HEK293T (cell line): ENCODE data around the gene PPP6R2.

Experiments
- CTCF ChIA-PET: fragments of 350-600 bp; formaldehyde crosslinking; extraction: SDS; loops from one replicate; lab custom pipeline; 2021; ENCODE audit warnings: antibody characterized with exemption, inconsistent platforms; lab: Yijun Ruan, JAX
- POLR2A ChIA-PET: fragments of 350-600 bp; formaldehyde crosslinking; extraction: SDS; loops from one replicate; lab custom pipeline; 2020; ENCODE audit warnings: antibody characterized with exemption, inconsistent platforms; lab: Yijun Ruan, JAX
- DNase-seq: peaks from one replicate; pipeline ENCODE4 v3.0.0; 2012; ENCODE audit warnings: mixed read lengths; ENCODE audit errors: extremely low spot score
- ARNT ChIP-seq: fragments of 450-650 bp; IDR thresholded peaks from 2 replicates; pipeline ENCODE4 v1.6.1; 2017; ENCODE audit warnings: mild to moderate bottlenecking
- BHLHE40 ChIP-seq: fragments of 450-650 bp; IDR thresholded peaks from 2 replicates; pipeline ENCODE4 v1.6.1; 2016; ENCODE audit warnings: mild to moderate bottlenecking, moderate library complexity, borderline replicate concordance
- CTBP1 ChIP-seq: fragments of 450-650 bp; IDR thresholded peaks from 2 replicates; pipeline ENCODE4 v1.6.1; 2016; ENCODE audit warnings: borderline replicate concordance
- ELF4 ChIP-seq: fragments of 450-650 bp; IDR thresholded peaks from 2 replicates; pipeline ENCODE4 v1.6.1; 2017; ENCODE audit warnings: antibody characterized with exemption
- FOXA1 ChIP-seq: fragments of 450-650 bp; IDR thresholded peaks from 2 replicates; pipeline ENCODE4 v1.6.1; 2016; ENCODE audit warnings: mild to moderate bottlenecking
- FOXK2 ChIP-seq: fragments of 450-650 bp; IDR thresholded peaks from 2 replicates; pipeline ENCODE4 v1.6.1; 2016; ENCODE audit warnings: mild to moderate bottlenecking
- FOXM1 ChIP-seq: fragments of 450-650 bp; IDR thresholded peaks from 2 replicates; pipeline ENCODE4 v1.6.1; 2017; ENCODE audit warnings: mild to moderate bottlenecking, borderline replicate concordance
- HDGF ChIP-seq: fragments of 450-650 bp; IDR thresholded peaks from 2 replicates; pipeline ENCODE4 v1.6.1; 2017; ENCODE audit warnings: antibody characterized with exemption, borderline replicate concordance
- L3MBTL2 ChIP-seq: fragments of 450-650 bp; conservative IDR thresholded peaks from 2 replicates; pipeline ENCODE4 v1.6.1; 2016; ENCODE audit warnings: mild to moderate bottlenecking
- LEF1 ChIP-seq: fragments of 450-650 bp; IDR thresholded peaks from 2 replicates; pipeline ENCODE4 v1.6.1; 2017; ENCODE audit warnings: mild to moderate bottlenecking, borderline replicate concordance
- NFRKB ChIP-seq: fragments of 450-650 bp; IDR thresholded peaks from 2 replicates; pipeline ENCODE4 v1.6.1; 2016; ENCODE audit warnings: mild to moderate bottlenecking, moderate library complexity
- SP1 ChIP-seq: fragments of 450-650 bp; IDR thresholded peaks from 2 replicates; pipeline ENCODE4 v1.6.1; 2017
- SUZ12 ChIP-seq: fragments of 450-650 bp; IDR thresholded peaks from 2 replicates; pipeline ENCODE4 v1.6.1; 2016; ENCODE audit warnings: mild to moderate bottlenecking
- TARDBP ChIP-seq: fragments of 450-650 bp; IDR thresholded peaks from 2 replicates; pipeline ENCODE4 v1.6.1; 2016
- ZNF384 ChIP-seq: fragments of 450-650 bp; IDR thresholded peaks from 2 replicates; pipeline ENCODE4 v1.6.1; 2016
- TF ChIP-seq, protein P1 (sequence below): fragments of 450-650 bp; IDR thresholded peaks from 2 replicates; pipeline ENCODE4 v1.6.1; 2016

The PPP6R2 gene

DNA sequence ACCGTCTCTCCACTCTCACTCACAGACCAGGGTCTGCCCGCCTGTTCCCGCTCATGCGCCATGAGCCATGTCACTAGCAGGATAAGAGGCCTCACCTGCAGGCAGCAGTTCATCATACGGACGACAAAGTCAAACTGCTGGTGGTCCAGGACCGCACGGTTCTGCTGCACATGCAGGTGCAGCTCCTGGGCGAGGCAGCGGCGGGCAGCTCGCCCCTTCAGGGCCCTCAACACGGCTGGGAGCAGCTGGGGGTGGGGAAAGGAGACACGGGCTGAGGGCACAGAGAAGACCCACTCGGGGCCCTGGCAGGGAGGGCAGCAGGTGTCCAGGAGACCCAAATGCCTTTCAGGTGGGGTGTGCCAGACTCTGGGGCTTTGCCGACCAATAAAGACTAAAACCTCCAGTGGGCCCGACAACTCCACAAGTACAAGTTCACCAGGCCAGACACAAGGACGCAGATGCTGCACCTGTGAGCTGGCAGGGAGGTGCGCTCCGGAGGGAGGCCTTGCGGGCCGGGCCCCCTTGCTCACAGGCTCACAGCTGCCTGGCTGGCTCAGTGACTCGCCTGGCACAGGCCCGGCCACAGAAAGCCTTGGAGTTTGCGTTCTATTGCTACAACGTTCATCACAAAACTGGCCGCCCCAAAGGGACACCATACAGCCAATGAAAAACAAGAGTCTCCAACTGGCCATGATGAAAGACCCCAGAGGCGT is 120.2 kb downstream of the PPP6R2 start:
- DNase-seq = no peak

DNA sequence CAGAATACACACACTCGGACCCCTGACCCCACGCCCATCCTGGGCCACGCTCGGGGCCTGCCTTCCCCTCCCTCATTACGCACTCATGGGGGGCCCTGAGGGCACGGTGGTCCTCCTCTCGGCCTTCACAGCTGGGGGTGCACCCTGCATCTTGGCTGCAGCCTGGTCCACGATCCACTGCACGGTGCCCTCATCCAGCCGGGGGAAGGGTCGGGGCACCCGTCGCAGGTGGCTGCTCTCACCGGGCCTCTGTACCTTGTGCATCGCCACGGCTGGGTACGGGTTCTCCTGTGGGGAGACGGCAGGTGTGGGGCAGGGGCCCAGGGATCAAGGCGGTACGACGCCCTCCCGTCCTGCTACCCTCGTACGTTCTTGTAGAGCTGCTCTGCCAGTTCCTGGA is 121.3 kb downstream of the PPP6R2 start:
- DNase-seq = no peak
- POLR2A ChIA-PET = no interaction called here
- TF ChIP-seq FOXK2 (no peak), FOXM1 (no peak), CTBP1 (no peak), ELF4 (no peak), L3MBTL2 (no peak), SUZ12 (no peak), ARNT (no peak), LEF1 (no peak), TARDBP (no peak)
- TF ChIP-seq, protein P1, sequence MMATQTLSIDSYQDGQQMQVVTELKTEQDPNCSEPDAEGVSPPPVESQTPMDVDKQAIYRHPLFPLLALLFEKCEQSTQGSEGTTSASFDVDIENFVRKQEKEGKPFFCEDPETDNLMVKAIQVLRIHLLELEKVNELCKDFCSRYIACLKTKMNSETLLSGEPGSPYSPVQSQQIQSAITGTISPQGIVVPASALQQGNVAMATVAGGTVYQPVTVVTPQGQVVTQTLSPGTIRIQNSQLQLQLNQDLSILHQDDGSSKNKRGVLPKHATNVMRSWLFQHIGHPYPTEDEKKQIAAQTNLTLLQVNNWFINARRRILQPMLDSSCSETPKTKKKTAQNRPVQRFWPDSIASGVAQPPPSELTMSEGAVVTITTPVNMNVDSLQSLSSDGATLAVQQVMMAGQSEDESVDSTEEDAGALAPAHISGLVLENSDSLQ = no peak
- CTCF ChIA-PET = no interaction called here

More for the DNA sequence above, 120.2 kb downstream of the PPP6R2 start:
- ChIA-PET CTCF (no interaction called here), POLR2A (no interaction called here)
- no peak for TF ChIP-seq LEF1
- TF ChIP-seq FOXA1 = no peak
- no peak for TF ChIP-seq FOXK2
- no peak for TF ChIP-seq HDGF
- TF ChIP-seq TARDBP = no peak
- no peak for TF ChIP-seq BHLHE40
- no peak for TF ChIP-seq FOXM1
- TF ChIP-seq, protein P1 = no peak
- no peak for TF ChIP-seq ELF4
- TF ChIP-seq ZNF384 = no peak
- no peak for TF ChIP-seq NFRKB
- no peak for TF ChIP-seq L3MBTL2
- no peak for TF ChIP-seq CTBP1
- no peak for TF ChIP-seq ARNT
- TF ChIP-seq SP1 = no peak
- TF ChIP-seq SUZ12 = no peak

DNA sequence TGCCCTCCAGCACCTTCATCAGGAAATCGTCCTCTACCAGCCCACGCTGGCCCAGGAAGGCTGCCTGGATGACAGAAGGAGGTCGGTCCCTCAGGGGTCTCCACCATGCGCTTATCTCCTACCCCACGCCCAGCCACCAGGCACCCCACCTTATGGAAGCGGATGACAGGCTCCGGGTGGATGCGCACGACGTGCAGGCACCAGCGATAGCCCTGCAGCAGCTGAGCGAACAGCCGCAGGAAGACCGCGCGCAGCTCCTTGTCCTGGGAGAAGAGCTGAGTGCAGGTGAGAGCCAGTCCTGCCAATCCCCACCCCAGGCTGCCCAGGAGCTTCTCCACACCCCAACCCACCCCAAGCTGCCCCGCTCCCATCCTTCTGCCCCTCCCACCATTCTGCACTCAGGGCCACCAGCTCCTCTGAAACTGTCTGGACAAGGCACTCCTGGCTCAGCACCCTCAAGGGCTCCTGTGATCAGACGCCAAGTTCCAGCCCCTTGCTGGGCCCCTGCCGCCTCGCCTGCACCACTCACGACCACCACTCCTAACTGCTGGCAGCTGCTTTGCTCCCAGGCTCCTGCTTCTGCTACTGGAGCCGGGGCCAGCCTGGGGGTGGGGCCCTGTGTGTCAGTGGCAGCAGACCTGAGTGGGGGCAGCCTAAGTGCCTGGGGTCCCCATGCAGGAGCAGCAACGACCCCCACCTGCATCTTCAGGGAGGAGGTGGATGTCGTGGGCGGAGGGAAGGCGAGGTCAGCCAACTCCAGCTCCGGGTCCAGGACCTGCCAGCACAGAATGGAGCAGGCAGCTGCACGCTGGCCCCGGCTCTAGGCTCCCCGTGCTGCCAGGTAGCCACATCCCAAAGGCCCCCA is 122.2 kb downstream of the PPP6R2 start:
- DNase-seq = no peak
- ChIA-PET POLR2A (no interaction called here), CTCF (no interaction called here)
- TF ChIP-seq LEF1 = no peak
- TF ChIP-seq FOXM1 = no peak
- TF ChIP-seq FOXK2 = no peak
- TF ChIP-seq BHLHE40 = no peak
- no peak for TF ChIP-seq ZNF384
- no peak for TF ChIP-seq TARDBP
- TF ChIP-seq FOXA1 = no peak
- no peak for TF ChIP-seq ELF4

DNA sequence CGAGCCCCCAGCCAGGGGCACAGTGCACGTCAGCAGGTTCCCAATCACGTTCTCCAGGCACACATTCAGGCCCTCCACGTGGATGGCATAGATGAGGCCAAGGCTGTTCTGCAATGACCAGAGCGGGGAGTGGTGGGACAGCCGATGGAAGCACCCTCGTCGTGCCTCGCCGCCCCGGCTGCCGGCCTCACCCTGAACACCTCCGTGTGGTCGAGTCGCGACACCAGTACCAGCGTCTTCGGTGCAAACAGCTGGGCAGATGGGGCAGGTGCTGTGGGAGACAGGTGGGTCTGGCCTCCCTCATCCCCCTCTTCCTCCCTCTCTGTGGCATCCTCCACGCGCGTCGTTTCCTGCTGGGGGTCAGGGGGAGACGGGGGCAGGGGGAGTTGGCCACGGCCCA is 124.2 kb downstream of the PPP6R2 start:
- ChIA-PET POLR2A (interaction anchor here (1.8 kb wide), 1 partner anchor 58 kb away, joined by 5 read pairs; the partner anchor contains the start of gene SCO2), CTCF (no interaction called here)
- no peak for DNase-seq
- TF ChIP-seq SP1 (no peak), HDGF (no peak), FOXM1 (no peak), FOXK2 (no peak), LEF1 (no peak), SUZ12 (no peak), NFRKB (no peak), L3MBTL2 (no peak), ZNF384 (no peak), CTBP1 (no peak), TARDBP (no peak), BHLHE40 (no peak), ELF4 (no peak), ARNT (no peak)

DNA sequence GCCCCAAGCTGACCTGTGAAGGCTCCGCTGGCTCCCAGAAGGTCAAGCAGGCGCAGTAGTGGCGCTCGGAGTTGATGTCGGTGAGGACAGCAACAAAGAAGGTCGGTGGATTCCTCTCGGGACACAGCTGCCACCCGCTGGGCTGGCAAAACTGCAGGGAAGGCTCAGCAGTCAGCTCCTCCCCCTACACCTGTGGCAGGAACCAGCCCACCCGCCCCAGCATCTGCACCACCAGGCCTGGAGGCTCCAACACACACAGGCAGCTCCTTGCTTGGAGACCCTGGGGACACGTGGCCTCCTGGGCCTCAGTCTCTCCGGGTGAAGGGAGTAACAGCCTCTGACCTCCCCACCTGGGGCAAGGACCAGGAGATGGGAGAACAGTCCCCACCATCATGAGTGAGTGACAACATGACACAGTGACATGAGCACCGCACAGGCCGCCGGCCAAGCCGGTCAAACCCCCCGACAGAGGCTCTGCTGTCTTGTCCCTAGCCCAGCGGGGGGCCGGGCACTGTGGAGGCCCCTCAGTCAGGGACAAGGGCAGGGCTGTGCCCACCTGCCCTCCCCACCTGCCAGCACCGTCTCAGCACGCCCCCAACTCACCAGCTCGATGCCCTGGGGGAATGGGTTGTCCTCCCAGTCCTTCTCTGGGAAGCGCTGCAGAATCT is 124.8 kb downstream of the PPP6R2 start:
- TF ChIP-seq ELF4 = no peak
- ChIA-PET POLR2A (interaction anchor here (1.8 kb wide), 1 partner anchor 58 kb away, joined by 5 read pairs; the partner anchor contains the start of gene SCO2), CTCF (no interaction called here)

DNA sequence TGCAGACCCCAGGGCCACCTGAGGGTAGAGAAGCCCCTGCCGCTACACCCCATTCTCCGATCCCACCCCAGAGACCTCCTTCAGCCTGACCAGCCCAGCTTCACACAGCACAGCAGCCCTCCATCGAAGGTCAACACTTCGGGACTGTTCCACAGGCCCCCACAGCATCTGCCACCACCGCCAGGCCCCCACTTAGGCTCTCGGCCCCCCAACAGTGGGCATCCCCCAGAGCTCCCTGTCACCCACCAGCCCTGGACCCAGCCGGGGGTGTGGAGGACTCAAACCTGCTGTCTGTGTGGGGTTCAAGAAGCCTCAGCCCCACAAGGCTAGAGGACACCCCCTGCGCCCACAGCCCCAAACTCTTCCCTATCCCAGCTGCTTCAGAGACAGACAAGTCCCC is 125.5 kb downstream of the PPP6R2 start:
- TF ChIP-seq ARNT = no peak
- TF ChIP-seq LEF1 = no peak
- no peak for TF ChIP-seq L3MBTL2
- TF ChIP-seq HDGF = no peak
- TF ChIP-seq TARDBP = no peak
- TF ChIP-seq ELF4 = no peak
- TF ChIP-seq SP1 = no peak
- POLR2A ChIA-PET = interaction anchor here (1.8 kb wide), 1 partner anchor 57 kb away, joined by 5 read pairs; the partner anchor contains the start of gene SCO2
- CTCF ChIA-PET = no interaction called here
- DNase-seq = no peak

More for the DNA sequence above, 124.8 kb downstream of the PPP6R2 start:
- no peak for DNase-seq
